GM19099 (cell line): ENCODE data around the gene VWDE.

ENCODE experiments used
- POLR2A ChIP-seq: IDR thresholded peaks from 3 replicates; pipeline ENCODE4 v1.6.1; 2011; ENCODE audit warnings: low read depth; ENCODE audit not compliant: insufficient read length; ENCODE audit errors: extremely low read depth

The VWDE gene

GRCh38 chr7:12415072-12415471 is 11.4 kb upstream of the VWDE start:
- TF ChIP-seq POLR2A = no peak

DNA sequence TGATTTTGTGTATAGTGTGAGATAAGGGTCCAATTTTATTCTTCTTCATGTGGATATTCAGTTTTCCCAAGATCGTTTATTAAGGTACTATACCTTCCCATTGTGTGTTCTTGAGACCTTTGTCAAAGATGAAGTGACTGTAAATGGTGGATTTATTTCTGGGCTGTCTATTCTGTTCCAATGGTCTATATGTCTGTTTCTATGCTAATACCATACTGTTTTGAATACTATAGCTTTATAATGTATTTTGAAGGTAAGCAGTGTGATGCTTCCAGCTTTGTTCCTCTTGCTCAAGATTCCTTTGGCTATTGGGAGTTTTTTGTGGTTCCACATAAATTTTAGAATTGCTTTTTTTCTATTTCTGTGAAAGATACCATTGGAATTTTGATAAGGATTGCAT is 8.7 kb upstream of the VWDE start:
- TF ChIP-seq POLR2A = no peak

DNA sequence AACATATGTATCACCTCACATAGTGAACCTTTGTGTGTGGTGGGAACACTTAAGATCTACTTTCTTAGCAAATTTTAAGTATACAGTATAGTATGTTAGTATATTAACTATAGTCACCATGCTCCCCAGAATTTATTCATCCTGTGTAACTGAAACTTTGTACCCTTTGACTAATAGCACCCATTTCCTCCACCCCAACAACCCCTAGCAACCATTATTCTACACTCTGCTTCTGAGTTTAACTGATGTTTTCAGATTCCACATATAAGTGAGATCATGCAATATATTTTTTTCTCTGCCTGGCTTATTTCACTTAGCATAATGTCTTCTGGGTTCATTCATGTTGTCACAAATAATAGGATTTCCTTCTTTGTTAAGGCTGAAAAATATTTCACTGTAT is 6.9 kb upstream of the VWDE start:
- TF ChIP-seq POLR2A = no peak

GRCh38 chr7:12409097-12409711 is 5.5 kb upstream of the VWDE start:
- TF ChIP-seq POLR2A = no peak

- TF ChIP-seq POLR2A = no peak
Observed at GRCh38 chr7:12402365-12402725, 1.3 kb downstream of the VWDE start.

DNA sequence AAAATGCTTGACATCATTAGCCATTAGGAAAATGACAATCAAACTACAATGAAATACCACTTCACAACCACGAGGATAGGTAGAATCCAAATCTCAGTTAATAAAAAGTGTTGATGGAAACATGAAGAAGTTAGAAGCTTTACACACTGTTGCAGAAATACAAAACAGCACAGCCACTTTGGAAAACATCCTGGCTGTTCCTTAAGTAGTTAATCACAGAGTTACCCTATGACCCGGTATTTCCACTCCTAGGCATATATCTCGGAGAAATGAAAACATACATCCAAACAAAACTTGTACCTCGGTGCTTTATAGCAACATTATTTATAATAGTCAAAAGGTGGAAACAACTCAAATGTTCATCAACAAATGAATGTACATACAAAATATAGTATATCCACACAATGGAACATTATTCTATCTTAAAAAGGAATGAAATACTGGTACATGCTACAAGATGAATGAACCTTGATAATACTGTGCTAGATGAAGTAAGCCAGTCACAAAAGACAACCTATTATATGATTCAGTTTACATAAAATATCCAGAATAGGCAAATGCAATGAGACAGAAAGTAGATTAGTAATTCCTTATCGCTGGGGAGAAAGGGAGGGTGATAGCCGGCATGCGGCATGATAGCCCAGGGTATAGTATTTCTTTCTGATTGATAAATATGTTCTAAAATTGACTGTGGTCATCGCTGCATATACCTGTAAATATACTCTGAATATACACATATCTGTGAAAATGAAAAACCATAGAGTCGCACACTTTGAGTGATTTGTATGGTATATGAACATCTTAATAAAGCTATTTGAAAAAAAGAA is 1.9 kb downstream of the VWDE start:
- TF ChIP-seq POLR2A = no peak

GRCh38 chr7:12398186-12398585 is 5.5 kb downstream of the VWDE start:
- TF ChIP-seq POLR2A = no peak

DNA sequence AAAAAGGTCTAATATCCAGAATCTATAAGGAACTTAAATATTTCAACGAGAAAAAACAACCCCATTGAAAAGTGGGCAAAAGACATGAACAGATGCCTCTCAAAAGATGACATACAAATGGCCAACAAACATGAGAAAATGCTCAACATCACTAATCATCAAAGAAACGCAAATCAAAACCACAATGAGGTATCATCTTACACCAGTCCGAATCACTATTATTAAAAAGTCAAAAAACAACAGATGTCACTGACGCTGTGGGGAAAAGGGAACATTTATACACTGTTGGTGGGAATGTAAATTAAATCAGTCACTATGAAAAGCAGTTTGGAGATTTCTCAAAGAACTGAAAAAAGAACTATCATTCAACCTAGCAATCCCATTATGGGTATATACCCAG is 6.0 kb downstream of the VWDE start:
- no peak for TF ChIP-seq POLR2A

- no peak for TF ChIP-seq POLR2A
Observed at GRCh38 chr7:12391922-12392615, 11.6 kb downstream of the VWDE start.

GRCh38 chr7:12389089-12389700 is 14.5 kb downstream of the VWDE start:
- TF ChIP-seq POLR2A = no peak

GRCh38 chr7:12386313-12386740 is 17.3 kb downstream of the VWDE start:
- no peak for TF ChIP-seq POLR2A

GRCh38 chr7:12385364-12385786 is 18.3 kb downstream of the VWDE start:
- no peak for TF ChIP-seq POLR2A

DNA sequence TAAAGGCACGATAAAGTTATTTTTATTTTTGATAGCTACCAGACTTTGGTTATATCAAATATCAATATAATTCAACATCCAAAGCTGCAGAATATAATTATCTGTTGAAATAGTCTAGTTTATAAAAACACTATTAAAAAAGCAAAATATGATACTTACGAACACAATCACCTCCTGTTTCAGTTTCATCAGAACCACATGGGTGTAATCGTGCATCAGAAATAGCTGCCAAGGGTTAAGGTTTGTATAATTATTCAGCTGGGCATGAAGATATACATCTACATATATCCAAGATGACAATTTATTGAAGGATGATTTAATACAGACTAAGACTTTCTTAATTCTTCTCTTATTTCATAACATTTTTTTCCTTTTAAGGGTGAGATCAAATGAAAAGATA is 20.3 kb downstream of the VWDE start:
- no peak for TF ChIP-seq POLR2A

DNA sequence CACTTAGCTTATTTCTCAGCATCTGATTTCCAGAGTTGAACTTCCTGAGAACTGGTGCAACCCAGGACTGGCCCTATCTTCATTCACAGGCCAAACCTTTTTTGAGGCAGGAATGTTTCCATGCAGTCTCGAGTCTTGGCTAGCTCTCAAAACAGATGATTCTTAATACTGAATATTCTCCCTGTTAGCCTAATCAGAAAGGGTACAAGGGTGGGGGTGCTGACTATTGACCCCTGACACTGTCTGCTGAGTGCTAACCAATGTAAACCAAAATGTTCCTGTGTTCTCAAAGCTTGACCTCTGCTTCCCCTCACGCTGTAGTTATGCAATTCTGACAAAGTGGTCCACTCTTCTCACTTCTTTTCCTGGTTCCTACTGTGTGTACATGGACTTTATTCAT is 25.3 kb downstream of the VWDE start:
- no peak for TF ChIP-seq POLR2A

GRCh38 chr7:12377406-12377805 is 26.3 kb downstream of the VWDE start:
- TF ChIP-seq POLR2A = no peak
